Measurements from ENCODE around the gene ZSWIM1.
A peak's percentile ranks its signal among the peaks of the same experiment; 100 is the strongest.

The ZSWIM1 gene

GRCh38 chr20:45842169-45842812, 38.7 kb upstream of the ZSWIM1 start:
- Histone ChIP-seq H3K36me3 (ENCODE audit: control insufficient read depth, insufficient read depth, low read length) (peaks cover 29% of the 10 kb centered on the region), H3K27me3 (ENCODE audit: control insufficient read depth, insufficient read depth, low read length) (no peaks in the 10 kb centered on the region), H3K4me1 (ENCODE audit: control insufficient read depth, insufficient read depth, low read length) (no peaks in the 10 kb centered on the region), H3K9me3 (ENCODE audit: control insufficient read depth, insufficient read depth, low read length) (no peaks in the 10 kb centered on the region), H3K9ac (ENCODE audit: low read depth, low read length) (no peak overlapping the region), H3K4me3 (ENCODE audit: low read depth, low read length) (no peak overlapping the region)

GRCh38 chr20:45843506-45843905, 37.5 kb upstream of the ZSWIM1 start:
- H3K4me1 ChIP-seq (ENCODE audit: control insufficient read depth, insufficient read depth, low read length) = no peaks in the 10 kb centered on the region
- no peak overlapping the region for H3K9ac ChIP-seq (ENCODE audit: low read depth, low read length)
- no peak overlapping the region for H3K4me3 ChIP-seq (ENCODE audit: low read depth, low read length)
- no peaks in the 10 kb centered on the region for H3K27me3 ChIP-seq (ENCODE audit: control insufficient read depth, insufficient read depth, low read length)
- no peaks in the 10 kb centered on the region for H3K9me3 ChIP-seq (ENCODE audit: control insufficient read depth, insufficient read depth, low read length)
- H3K36me3 ChIP-seq (ENCODE audit: control insufficient read depth, insufficient read depth, low read length) = peaks cover 29% of the 10 kb centered on the region

GRCh38 chr20:45845452-45845851, 35.6 kb upstream of the ZSWIM1 start:
- H3K27me3 ChIP-seq (ENCODE audit: control insufficient read depth, insufficient read depth, low read length) = no peaks in the 10 kb centered on the region
- no peak overlapping the region for H3K4me3 ChIP-seq (ENCODE audit: low read depth, low read length)
- no peaks in the 10 kb centered on the region for H3K4me1 ChIP-seq (ENCODE audit: control insufficient read depth, insufficient read depth, low read length)
- H3K9me3 ChIP-seq (ENCODE audit: control insufficient read depth, insufficient read depth, low read length) = no peaks in the 10 kb centered on the region
- H3K9ac ChIP-seq (ENCODE audit: low read depth, low read length) = no peak overlapping the region
- peaks cover 29% of the 10 kb centered on the region for H3K36me3 ChIP-seq (ENCODE audit: control insufficient read depth, insufficient read depth, low read length)

- no peak overlapping the region for H3K4me3 ChIP-seq (ENCODE audit: low read depth, low read length)
- H3K9me3 ChIP-seq (ENCODE audit: control insufficient read depth, insufficient read depth, low read length) = no peaks in the 10 kb centered on the region
- H3K9ac ChIP-seq (ENCODE audit: low read depth, low read length) = no peak overlapping the region
- peaks cover 7% of the 10 kb centered on the region for H3K4me1 ChIP-seq (ENCODE audit: control insufficient read depth, insufficient read depth, low read length)
- H3K27me3 ChIP-seq (ENCODE audit: control insufficient read depth, insufficient read depth, low read length) = no peaks in the 10 kb centered on the region
- peaks cover 17% of the 10 kb centered on the region for H3K36me3 ChIP-seq (ENCODE audit: control insufficient read depth, insufficient read depth, low read length)
These were observed 32.6 kb upstream of the ZSWIM1 start for GRCh38 chr20:45848421-45848820.

GRCh38 chr20:45848969-45849582, 32.0 kb upstream of the ZSWIM1 start:
- H3K27me3 ChIP-seq (ENCODE audit: control insufficient read depth, insufficient read depth, low read length) = no peaks in the 10 kb centered on the region
- H3K36me3 ChIP-seq (ENCODE audit: control insufficient read depth, insufficient read depth, low read length) = peaks cover 14% of the 10 kb centered on the region
- no peak overlapping the region for H3K4me3 ChIP-seq (ENCODE audit: low read depth, low read length)
- peaks cover 10% of the 10 kb centered on the region for H3K4me1 ChIP-seq (ENCODE audit: control insufficient read depth, insufficient read depth, low read length)
- no peak overlapping the region for H3K9ac ChIP-seq (ENCODE audit: low read depth, low read length)
- H3K9me3 ChIP-seq (ENCODE audit: control insufficient read depth, insufficient read depth, low read length) = no peaks in the 10 kb centered on the region

GRCh38 chr20:45850238-45850637, 30.8 kb upstream of the ZSWIM1 start:
- H3K4me3 ChIP-seq (ENCODE audit: low read depth, low read length) = no peak overlapping the region
- peaks cover 13% of the 10 kb centered on the region for H3K4me1 ChIP-seq (ENCODE audit: control insufficient read depth, insufficient read depth, low read length)
- H3K27me3 ChIP-seq (ENCODE audit: control insufficient read depth, insufficient read depth, low read length) = no peaks in the 10 kb centered on the region
- no peak overlapping the region for H3K9ac ChIP-seq (ENCODE audit: low read depth, low read length)
- H3K36me3 ChIP-seq (ENCODE audit: control insufficient read depth, insufficient read depth, low read length) = peaks cover 8% of the 10 kb centered on the region
- no peaks in the 10 kb centered on the region for H3K9me3 ChIP-seq (ENCODE audit: control insufficient read depth, insufficient read depth, low read length)

GRCh38 chr20:45850926-45851325, 30.1 kb upstream of the ZSWIM1 start:
- H3K4me1 ChIP-seq (ENCODE audit: control insufficient read depth, insufficient read depth, low read length) = peaks cover 16% of the 10 kb centered on the region
- peaks cover 4% of the 10 kb centered on the region for H3K36me3 ChIP-seq (ENCODE audit: control insufficient read depth, insufficient read depth, low read length)
- no peaks in the 10 kb centered on the region for H3K27me3 ChIP-seq (ENCODE audit: control insufficient read depth, insufficient read depth, low read length)
- H3K4me3 ChIP-seq (ENCODE audit: low read depth, low read length) = no peak overlapping the region
- no peak overlapping the region for H3K9ac ChIP-seq (ENCODE audit: low read depth, low read length)
- H3K9me3 ChIP-seq (ENCODE audit: control insufficient read depth, insufficient read depth, low read length) = no peaks in the 10 kb centered on the region

GRCh38 chr20:45851501-45851900, 29.5 kb upstream of the ZSWIM1 start:
- Histone ChIP-seq H3K4me1 (ENCODE audit: control insufficient read depth, insufficient read depth, low read length) (peaks cover 17% of the 10 kb centered on the region), H3K9me3 (ENCODE audit: control insufficient read depth, insufficient read depth, low read length) (no peaks in the 10 kb centered on the region), H3K27me3 (ENCODE audit: control insufficient read depth, insufficient read depth, low read length) (no peaks in the 10 kb centered on the region), H3K9ac (ENCODE audit: low read depth, low read length) (no peak overlapping the region), H3K36me3 (ENCODE audit: control insufficient read depth, insufficient read depth, low read length) (peaks cover 4% of the 10 kb centered on the region), H3K4me3 (ENCODE audit: low read depth, low read length) (no peak overlapping the region)

GRCh38 chr20:45852326-45852725, 28.7 kb upstream of the ZSWIM1 start:
- H3K27me3 ChIP-seq (ENCODE audit: control insufficient read depth, insufficient read depth, low read length) = no peaks in the 10 kb centered on the region
- peaks cover 17% of the 10 kb centered on the region for H3K4me1 ChIP-seq (ENCODE audit: control insufficient read depth, insufficient read depth, low read length)
- H3K36me3 ChIP-seq (ENCODE audit: control insufficient read depth, insufficient read depth, low read length) = peaks cover 2% of the 10 kb centered on the region
- no peaks in the 10 kb centered on the region for H3K9me3 ChIP-seq (ENCODE audit: control insufficient read depth, insufficient read depth, low read length)
- no peak overlapping the region for H3K9ac ChIP-seq (ENCODE audit: low read depth, low read length)
- H3K4me3 ChIP-seq (ENCODE audit: low read depth, low read length) = no peak overlapping the region

- Histone ChIP-seq H3K9ac (ENCODE audit: low read depth, low read length) (no peak overlapping the region), H3K27me3 (ENCODE audit: control insufficient read depth, insufficient read depth, low read length) (no peaks in the 10 kb centered on the region), H3K9me3 (ENCODE audit: control insufficient read depth, insufficient read depth, low read length) (no peaks in the 10 kb centered on the region), H3K4me1 (ENCODE audit: control insufficient read depth, insufficient read depth, low read length) (peaks cover 20% of the 10 kb centered on the region), H3K4me3 (ENCODE audit: low read depth, low read length) (peak overlapping the region; percentile 16), H3K36me3 (ENCODE audit: control insufficient read depth, insufficient read depth, low read length) (no peaks in the 10 kb centered on the region)
These were observed 27.5 kb upstream of the ZSWIM1 start for GRCh38 chr20:45853484-45853883.

- no peaks in the 10 kb centered on the region for H3K27me3 ChIP-seq (ENCODE audit: control insufficient read depth, insufficient read depth, low read length)
- no peaks in the 10 kb centered on the region for H3K9me3 ChIP-seq (ENCODE audit: control insufficient read depth, insufficient read depth, low read length)
- peaks cover 29% of the 10 kb centered on the region for H3K4me1 ChIP-seq (ENCODE audit: control insufficient read depth, insufficient read depth, low read length)
- peak within 1 kb of the TSS; percentile 66 for H3K9ac ChIP-seq (ENCODE audit: low read depth, low read length)
- peak within 1 kb of the TSS; percentile 87 for H3K4me3 ChIP-seq (ENCODE audit: low read depth, low read length)
- no peaks in the 10 kb centered on the region for H3K36me3 ChIP-seq (ENCODE audit: control insufficient read depth, insufficient read depth, low read length)
These were observed 23.7 kb upstream of the ZSWIM1 start, which contains the start of the genes ACOT8 and ZSWIM3 for GRCh38 chr20:45857114-45857881. Gene ACOT8, minus strand, starts transcription at chr20:45857392. Its CDS starts 77 bp downstream, at chr20:45857315. Gene ZSWIM3, plus strand, starts transcription at chr20:45857614. Its CDS starts 212 bp downstream, at chr20:45857826.

- Histone ChIP-seq H3K9ac (ENCODE audit: low read depth, low read length) (no peak overlapping the region), H3K36me3 (ENCODE audit: control insufficient read depth, insufficient read depth, low read length) (no peaks in the 10 kb centered on the region), H3K4me1 (ENCODE audit: control insufficient read depth, insufficient read depth, low read length) (peaks cover 27% of the 10 kb centered on the region), H3K4me3 (ENCODE audit: low read depth, low read length) (peak overlapping the region; percentile 87), H3K27me3 (ENCODE audit: control insufficient read depth, insufficient read depth, low read length) (no peaks in the 10 kb centered on the region), H3K9me3 (ENCODE audit: control insufficient read depth, insufficient read depth, low read length) (no peaks in the 10 kb centered on the region)
These were observed 23.2 kb upstream of the ZSWIM1 start for GRCh38 chr20:45857882-45858216.
